Measurements from ENCODE around the gene WSCD1.

The WSCD1 gene

DNA sequence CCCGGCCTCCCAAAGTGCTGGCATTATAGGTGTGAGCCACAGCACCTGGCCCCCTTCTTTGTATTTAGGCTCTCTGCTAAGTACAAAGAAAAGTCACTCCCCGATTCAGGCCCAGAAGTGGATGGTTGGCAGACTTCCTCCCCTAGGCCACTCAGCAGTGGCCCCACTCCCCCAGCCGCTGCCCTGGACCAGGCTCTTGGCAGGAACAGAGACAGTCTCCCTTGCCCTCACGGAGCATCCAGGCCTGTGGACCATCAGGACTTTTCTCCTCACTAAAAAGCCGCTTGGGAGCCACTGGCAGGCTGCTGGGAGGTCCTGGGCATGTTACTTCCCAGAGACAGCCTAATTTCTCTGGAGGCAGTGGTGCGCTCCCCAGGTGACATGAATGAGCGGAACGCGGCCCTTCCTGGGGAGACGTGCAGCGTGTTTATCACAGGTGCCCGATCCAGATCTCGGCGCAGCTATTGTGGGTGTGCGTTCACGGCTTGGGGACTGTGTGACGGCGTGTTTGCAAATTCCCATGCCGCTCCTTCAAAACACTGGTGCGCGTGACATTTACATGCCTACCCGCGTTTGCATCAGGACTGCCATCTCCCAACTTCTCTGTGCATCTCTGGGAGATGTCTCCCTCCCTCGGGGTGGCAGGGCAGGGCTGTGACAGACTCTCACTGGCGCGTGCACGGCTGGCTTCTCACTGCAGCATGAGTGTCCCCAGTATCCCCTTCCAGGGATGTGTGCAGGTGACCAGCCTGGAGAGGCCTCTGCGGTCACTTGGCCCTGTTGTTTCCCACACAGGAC lies 16.6 kb downstream of the WSCD1 start:
- no peak for DNase-seq

DNA sequence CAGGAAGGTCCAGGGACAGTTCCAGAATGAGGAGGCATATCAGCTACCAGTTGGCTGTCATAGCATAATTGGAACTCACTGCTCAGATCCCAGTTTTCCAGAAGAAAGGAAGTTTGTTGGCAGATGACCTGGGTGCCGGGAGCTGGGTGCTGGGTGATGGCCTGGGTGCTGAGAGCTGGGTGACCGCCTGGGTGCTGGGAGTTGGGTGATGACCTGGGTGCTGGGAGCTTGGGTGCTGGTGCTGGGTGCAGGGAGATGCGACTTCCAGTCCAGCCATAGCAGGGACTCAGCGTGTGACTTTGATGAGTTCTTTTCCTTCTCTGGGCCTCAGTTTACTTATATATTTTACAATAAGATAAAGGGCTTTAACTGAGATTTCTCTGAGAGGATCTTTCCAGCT lies 18.0 kb downstream of the WSCD1 start:
- no peak for DNase-seq

DNA sequence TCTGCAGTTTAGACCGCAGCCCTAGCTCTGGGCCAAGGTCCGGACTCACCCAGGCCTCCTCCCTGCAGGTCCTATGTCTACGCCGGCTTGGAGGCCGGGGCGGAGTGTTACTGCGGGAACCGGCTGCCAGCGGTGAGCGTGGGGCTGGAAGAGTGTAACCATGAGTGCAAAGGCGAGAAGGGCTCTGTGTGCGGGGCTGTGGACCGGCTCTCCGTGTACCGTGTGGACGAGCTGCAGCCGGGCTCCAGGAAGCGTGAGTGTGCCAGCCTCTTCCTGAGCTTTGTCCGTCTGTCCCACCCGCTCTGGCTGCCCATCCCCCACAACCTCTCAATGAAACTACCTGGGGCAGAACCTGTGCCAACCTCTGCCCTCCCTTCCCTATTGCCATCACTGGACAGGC lies 20.1 kb downstream of the WSCD1 start:
- DNase-seq = no peak

DNA sequence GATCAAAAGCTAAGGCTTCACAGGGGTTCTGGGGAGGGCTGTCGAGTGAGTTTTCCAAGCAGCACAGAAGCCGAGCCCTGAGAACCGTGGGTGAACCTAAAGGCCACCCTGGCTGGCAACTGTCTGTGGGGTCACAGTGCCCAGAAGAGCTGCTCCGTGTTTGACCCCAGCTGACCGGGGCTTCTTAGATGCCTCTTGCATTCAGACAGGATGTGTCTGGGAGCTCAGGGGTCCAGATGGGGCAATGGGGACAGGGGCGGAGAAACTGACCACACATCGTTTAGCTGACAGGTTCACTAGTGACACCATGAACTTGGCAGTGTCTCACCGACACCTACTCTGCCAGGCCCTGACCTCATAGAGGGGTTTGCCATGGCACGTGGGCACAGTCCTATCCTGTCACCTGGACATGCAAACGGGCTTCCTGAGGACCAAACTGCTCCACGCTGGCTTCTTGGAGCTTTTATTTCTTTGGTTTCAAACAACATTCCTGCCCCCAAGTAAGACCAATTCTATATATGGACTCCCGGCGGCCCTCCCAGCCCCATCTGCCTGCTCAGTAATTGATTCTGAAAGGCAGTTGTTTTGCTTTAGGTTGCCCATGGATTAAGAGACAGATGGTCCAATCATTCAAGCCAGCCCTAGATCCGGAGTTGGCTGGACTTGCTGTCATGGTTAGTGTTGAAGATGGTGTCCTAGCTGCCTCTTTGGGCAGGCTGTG lies 22.2 kb downstream of the WSCD1 start:
- DNase-seq = no peak

DNA sequence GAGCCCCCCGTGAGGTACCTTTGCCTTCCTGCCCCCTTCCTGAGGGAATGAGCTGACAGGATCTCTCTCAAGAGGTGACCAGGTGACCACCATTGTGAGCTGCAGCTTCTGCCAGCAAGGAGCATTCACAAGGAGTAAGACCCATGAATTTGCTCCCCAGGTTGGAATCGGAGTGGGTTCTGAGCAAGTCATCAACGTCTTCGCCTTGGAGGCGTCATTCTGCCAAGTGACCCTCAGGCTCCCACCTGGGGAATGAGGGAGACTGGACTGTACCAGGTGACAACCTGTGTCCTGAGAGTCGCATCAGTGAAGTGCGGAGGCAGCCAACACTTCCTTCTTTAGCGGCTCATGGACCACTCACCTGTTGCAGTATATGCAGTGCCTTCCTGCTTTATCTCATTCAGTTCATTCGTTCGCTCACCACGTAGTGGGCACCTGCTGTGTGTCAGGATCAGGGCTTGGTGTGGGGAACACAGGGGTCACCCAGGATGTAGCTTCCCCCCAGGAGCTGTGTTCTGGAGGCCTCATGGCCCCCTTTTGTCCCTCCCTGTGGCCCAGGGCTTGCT lies 22.8 kb downstream of the WSCD1 start:
- no peak for DNase-seq

DNA sequence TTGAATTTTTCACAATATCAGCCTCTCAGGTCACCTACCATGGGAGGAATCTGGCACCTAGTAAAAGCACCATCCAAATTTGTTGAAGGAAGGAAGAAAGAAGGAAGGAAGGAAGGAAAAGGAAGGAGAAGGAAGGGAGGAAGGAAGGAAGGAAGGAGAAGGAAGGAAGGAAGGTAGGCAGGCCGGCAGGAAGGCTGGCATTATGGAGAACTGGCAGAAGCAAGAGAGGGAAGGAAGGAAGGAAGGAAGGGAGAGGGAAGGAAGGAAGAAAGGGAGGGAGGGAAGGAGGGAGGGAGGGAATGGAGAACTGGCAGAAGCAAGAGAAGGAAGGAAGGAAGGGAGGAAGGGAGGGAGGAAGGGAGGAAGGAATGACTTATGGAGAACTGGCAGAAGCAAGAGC lies 24.3 kb downstream of the WSCD1 start:
- DNase-seq = no peak

DNA sequence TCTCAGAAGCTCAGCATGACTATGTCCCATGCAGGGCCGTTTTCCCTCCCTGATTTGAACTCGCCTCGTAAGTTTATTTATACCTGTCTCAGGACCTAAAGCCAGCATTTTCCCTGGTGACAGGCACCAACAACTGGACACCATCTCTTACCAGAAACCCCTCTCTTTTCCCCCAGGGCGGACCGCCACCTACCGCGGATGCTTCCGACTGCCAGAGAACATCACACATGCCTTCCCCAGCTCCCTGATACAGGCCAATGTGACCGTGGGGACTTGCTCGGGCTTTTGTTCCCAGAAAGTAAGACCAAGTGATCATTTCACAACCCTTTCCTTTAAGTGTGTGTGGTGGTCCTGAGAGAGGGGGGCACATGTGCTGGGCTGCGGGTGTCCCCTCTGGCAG lies 24.7 kb downstream of the WSCD1 start:
- DNase-seq = no peak

DNA sequence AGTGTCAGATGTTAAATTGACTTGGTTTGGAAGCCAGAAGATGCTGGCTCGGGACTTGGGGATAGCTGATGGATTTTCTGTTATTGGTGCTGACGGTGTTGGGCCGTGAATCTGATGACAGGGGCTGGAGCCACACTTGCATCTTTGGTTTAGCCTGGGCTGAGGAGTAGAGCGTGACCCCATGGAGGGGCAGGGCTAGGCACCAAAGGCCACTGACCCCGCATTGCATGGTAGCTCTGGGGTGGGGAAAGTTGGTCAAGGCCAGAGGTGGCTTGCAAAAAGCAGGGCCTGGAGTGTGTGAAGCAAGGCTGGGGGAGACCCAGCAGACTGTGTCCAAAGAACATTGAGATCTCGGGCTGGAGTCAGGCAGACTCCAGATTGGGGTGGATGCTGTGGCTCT lies 25.3 kb downstream of the WSCD1 start:
- DNase-seq = no peak

DNA sequence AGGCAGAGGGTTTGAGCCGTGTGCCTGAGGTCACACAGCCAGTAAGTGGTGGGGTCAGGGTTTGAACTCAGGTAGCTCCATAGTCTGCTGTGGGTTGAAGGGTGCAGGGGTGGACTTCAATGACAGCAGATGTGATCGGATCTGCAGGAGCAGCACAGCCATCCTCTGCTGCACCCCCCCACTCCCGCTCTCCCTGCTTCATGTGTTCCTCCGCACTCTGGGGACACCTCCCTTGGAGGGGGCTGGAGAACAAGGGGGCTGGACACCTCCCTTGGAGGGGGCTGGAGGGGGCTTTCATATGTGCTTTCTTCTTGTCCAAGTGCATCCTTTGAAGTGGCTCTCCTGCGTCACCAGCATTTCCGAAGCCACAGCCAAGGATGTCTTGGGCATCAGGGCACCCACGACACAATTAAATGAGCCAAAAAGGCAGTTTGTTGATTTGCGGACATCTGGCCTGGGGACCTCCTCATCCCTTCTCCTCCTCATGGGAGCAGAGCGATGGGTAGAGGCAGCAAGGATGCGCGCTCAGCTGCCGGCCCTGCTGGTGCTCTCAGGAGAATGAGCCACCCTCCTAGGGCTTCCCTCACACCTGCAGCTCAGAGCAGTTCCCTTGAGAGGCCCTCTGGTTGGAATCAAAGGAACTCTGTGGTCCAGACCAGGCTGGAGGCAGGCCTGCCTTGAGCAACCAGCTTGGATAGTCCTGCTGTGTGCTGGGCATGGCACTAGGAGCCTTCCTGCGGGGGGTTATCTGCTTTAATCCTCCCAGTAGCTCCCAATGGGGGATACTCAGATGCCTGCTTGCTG lies 26.2 kb downstream of the WSCD1 start:
- no peak for DNase-seq

DNA sequence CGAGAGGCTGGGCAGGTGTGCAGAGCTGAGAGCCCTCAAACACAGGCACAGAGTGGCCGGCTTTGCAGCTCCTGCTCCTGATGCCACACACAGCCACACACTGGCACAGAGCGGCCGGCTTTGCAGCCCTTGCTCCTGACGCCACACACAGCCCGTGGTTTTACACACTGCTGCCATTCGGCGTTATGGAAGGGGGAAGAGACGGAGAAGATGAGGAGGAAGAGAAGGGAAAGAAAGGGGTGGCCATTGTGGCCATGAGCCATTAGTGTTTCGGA lies 26.8 kb downstream of the WSCD1 start:
- DNase-seq = no peak

DNA sequence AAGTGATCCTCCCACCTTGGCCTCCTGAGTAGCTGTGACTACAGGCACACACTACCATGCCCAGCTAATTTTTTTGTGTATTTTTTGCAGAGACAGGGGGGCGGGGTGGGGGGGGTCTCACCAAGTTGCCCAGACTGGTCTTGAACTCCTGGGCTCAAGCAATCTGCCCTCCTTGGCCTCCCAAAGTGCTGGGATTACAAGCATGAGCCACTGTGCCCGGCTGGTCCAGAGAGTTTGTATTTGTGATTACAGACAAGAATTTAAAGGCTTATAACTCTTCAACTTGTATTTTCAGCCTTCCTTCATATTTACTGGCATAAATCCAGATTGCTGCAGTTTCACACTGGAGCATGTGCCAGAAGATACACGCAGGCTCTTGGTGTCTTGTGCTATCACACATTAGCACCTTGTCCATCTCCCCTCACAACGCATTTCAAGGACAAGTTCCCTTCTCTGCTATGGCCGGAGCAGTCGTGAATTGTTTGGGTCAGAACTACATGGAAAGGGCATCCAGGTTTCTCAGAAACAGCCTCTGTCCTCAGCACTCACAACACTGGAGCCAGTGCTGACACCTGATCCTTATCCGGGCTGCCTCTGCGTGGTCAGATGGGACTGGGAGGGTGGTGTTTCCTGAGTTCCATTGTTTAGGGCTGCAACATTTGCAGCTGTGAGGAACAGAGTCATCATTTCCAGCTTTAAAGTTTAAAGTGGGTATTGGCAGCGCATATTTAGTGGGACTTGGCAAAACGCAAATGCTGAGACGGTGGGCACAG lies 28.1 kb downstream of the WSCD1 start:
- DNase-seq = no peak

DNA sequence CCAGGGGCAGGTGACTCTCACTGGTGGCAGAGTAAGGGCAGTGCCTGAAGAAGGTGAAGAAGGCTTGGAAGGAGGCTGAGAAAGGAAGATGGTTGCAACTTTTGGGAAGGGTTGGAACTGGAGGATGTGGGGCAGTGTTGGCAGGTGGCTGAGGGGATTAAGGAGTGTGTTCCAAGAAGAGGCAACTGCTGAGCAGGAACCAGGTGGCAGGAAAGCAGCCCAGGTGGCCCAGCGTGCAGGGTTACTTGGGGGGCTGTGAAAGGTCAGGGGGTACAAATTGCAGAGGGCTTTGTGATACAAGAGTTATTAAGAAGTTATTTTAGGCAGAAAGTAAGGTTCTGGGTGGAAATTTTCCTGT lies 28.6 kb downstream of the WSCD1 start:
- no peak for DNase-seq

DNA sequence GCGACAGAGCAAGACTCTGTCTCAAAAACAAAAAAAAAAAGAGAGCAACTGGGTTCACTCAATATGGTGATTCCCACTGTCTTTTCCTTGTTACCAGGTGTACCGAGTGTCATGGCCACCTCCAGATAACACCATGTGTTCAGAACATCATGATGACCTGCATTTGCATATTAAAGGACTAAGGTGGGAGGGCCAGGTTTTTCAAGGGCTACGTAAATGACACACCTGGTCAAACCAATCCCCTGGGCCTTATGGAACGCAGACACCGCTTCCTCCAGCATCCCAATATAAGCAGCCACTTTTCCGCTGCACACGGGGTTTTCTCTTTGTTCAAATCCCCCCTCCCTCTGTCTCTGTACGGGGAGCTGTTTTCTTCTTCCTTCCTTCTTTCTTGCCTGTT lies 29.3 kb downstream of the WSCD1 start:
- no peak for DNase-seq

DNA sequence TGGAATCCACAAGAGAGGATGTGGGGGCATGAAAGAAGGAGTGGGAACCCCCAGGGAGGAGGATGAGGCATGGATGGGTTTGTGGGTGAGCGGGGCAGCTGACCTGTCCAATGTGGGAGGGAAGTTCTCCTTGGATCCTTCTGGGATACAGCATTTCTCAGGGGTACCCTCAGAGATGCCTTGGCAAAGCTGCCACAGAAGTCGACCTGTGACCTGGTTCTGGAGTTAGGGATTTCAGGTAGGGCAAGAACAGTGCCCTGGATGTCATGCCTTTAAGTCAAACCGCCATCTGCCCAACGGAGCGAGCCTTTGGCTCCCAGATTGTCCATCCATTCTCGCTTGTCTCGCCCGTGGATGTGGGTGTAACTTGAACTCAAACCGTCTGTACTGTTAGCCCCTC lies 30.0 kb downstream of the WSCD1 start:
- no peak for DNase-seq

DNA sequence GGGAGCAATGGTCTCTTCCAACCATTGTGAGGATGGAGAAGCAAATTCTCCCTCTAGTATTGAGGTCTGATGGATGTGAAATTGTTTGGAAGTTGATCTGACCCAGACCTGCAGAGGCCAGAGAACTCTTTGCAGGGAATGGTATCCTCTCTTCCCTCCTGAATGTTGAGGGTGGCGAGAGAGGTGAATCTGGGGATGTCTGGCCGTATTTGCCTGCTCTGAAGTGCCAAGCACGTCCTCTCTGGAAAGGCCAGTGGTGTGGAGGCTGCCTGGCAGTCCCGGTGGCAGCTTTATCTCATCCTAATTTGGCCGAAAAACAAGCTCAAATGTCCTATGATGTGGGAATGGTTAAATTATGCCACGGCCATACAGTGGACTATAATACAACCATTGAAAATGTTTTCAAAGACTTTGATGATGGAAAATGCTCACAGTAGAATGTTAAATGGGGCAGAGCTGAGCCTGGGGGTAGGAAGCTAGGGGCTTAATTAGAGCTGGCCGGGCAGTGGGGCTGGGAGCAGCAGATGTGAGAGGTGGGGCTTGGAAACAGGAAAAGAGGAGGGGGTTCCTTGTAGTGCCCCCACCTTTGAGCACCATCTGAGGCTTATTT lies 30.8 kb downstream of the WSCD1 start:
- DNase-seq = no peak

DNA sequence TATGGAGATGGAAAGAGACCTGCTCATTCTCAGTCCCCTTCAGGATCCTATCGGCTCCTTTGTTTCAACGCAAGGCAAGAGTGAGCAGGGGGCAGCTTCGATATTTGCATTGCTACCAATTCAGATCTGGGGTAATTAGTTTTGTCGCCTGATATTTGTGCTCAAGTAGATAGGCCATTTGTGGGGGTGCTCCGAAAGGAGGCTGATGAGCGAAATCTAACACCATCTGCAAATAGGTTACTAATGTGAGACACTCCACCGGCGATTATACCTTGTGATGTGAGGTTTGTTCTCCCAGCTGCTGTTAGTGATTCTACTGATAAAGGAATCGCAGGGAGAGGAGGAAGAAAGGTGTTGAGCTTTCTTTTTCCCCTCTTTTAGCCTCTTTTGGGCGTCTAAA lies 31.5 kb downstream of the WSCD1 start:
- no peak for DNase-seq

DNA sequence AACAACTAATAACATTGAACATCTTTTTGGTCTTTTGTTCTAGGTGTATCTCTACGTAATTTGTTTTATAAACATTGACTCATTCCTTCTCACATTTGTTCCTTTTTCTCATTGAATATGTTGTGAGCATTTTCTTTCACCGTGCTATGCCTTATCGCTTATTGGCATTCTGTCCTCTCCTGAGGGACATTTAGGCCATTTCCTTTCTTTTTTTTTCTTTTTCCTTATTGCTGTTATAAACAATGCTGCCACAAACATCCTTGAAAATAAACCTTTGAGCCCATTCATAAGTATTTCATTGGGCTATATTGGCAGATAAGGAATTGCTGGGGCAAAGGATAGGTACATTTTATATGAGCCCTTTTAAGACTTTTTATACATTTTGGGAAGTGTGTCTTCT lies 32.4 kb downstream of the WSCD1 start:
- DNase-seq = no peak

DNA sequence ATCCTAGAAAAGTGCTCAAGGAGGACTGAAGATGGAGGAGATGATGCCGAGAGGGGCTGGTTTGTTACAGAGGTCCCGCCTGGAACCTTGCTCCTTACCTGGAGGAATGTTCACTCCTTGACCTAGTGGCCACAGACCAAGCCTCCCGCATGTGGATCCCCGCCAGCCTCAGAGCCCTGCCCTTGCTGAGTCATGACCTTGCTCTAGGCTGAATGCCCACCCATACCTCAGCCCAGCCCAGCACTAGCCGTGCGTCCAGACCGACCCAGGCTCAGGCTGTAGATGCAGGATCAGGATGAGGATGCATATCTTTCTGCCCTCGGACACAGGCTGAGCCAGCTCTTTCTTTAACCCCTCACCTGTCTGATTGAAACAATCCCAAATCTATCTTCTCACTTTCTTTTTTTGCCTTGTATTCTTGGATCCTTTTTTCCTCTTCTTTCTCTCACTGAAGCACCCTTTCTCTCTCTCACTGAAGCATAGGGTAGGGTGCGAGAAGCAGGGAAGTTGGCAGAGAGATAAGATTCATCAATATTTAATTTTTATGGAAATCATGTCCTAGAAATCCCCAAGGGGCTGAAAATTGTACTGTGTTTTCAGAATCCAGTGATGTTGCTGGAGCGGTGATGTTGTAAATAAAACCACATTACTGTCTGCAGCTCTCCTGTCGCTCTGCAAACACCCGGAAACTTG lies 34.9 kb downstream of the WSCD1 start:
- no peak for DNase-seq

DNA sequence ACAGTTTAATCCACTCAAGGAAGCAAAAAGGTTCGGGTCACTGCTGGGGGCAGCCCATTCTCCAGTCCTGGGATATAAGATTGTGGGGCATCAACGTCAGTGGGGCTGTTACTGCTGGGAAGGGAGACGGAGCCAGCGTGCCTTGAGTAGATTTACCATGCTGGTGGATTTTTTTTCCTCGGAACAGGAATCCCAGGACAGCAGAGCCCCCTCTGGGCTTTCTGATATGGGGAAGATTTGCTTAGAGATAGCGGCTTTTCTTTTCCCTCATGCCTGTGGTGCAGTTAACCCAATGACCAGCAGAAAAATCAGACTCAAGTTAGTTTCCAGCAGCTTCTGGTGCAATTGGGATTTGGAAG lies 35.4 kb downstream of the WSCD1 start:
- DNase-seq = no peak

DNA sequence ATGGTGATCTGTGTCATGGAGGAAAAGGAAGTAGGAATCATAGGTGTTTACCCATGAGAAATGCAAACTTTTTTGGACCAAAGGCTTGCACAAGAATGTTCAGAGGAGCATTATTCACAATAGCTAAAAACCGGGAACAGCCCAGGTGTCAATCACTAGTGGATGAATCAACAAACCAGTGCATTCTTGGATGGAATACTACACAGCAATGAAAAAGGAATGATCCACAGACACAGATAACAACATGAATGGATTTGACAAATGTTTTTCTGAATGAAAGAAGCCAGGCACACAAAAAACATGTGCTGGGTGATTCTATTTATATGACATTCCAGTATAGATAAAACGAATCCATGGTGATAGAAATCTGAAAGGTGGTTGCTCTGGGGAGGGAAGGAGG lies 36.0 kb downstream of the WSCD1 start:
- no peak for DNase-seq

DNA sequence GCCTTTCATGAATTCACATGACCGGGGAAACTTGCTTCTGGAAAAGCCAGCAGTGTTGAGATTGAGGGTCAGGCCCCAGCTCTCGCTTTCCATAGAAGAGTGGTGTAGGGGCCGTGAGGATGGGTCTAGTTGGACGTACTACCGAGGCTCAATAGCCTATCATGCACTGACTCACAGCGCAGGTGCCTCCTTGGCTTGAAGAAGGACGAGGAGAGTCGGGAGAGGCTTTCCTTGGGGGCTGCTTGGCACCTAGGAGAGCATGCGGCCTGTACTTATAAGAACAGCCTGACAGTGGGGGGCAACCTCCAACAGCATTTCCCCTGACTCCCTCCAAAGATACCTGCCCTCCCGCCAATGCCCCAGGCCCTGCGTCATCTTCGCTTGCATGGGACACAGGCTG lies 37.6 kb downstream of the WSCD1 start:
- no peak for DNase-seq

DNA sequence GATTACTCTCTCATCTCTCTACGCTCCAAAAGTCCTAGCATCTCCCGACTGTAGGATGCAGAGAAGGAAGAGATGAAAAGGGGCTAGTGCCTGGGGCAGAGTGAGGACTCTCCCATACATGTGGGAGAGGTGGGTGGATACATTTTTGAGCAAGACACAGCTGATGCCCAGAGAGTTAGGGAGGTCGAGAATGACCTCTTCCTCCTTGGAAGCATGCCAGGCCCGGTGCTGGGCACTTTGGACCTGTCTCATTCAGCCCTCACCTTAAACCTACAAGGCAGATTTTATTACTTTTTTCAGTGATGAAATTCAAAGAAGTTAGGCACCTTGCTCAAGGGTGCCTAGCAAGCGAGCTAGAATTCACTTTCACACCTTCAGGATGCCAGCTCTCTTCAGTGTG lies 38.2 kb downstream of the WSCD1 start:
- DNase-seq = no peak
